ENCODE data around the gene GRN. TPM values are rescaled to one million over a fixed set of nuclear protein-coding genes. Genes with fewer than 3 reads are reported as not detected.

Gene GRN
- polyA plus RNA-seq, 2 of the 4 experiments (the other 2 are of a cell fraction) = 111 to 197 TPM

DNA sequence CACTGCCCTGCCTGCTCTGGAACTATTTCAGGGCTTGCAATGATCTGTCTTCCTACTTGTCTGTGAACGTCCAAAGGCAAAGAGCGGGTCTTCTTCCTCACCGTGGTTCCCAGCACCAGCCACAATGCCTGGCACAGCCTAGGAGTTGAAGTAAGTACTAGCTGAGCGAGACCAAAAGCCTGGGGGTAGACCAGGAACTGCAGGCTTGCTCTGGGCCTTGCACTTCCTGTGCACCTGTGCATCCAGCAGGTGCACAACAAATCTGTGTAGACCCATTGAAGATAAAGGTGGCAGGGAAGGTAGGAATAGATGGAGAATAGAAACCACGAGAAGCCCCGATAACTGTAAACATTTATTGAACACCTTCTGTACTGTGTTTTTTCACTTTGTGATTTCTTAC, 13.9 kb downstream of the GRN start:
- no peak for FAIRE-seq
- H3K27ac ChIP-seq = no peak overlapping the region
- H3K4me1 ChIP-seq = peaks cover 20% of the 10 kb centered on the region
- no peak for TF ChIP-seq TP53 (CRISPR knock-in tag; IDR thresholded peaks at IDR 0.05)
- no peak for TF ChIP-seq ATOH8 (CRISPR knock-in tag; IDR thresholded peaks at IDR 0.05; ENCODE audit: low read depth)
- no peak for TF ChIP-seq E2F6 (IDR thresholded peaks at IDR 0.05; ENCODE audit: borderline replicate concordance, low read depth)
- TF ChIP-seq MAFK (IDR thresholded peaks at IDR 0.05; ENCODE audit: partially characterized antibody) = no peak
- TF ChIP-seq EHF (CRISPR knock-in tag; IDR thresholded peaks at IDR 0.05) = no peak
- DNase-seq (ENCODE audit: low read depth in 1 of 2, low spot score in 1 of 2) = no peak
- no peak overlapping the region for H3K4me3 ChIP-seq
- ATAC-seq = no peak
- WGBS (ENCODE audit: missing lambda C conversion rate) = 81% methylated on average over 6 of the region's 6 CpGs
- POLR2A ChIA-PET = interaction anchor here (0.9 kb wide), 1 partner anchor 139 kb away, joined by 3 read pairs; the partner anchor contains the start of gene UBTF
- no peaks in the 10 kb centered on the region for H3K9me3 ChIP-seq
- no peak overlapping the region for H3K4me2 ChIP-seq
- CTCF ChIA-PET = interaction anchor here (2.2 to 11.1 kb wide), 8 partner anchors 7 to 174 kb away, joined by 11 to 179 read pairs (median 19); partner anchors contain the start of gene GRN

DNA sequence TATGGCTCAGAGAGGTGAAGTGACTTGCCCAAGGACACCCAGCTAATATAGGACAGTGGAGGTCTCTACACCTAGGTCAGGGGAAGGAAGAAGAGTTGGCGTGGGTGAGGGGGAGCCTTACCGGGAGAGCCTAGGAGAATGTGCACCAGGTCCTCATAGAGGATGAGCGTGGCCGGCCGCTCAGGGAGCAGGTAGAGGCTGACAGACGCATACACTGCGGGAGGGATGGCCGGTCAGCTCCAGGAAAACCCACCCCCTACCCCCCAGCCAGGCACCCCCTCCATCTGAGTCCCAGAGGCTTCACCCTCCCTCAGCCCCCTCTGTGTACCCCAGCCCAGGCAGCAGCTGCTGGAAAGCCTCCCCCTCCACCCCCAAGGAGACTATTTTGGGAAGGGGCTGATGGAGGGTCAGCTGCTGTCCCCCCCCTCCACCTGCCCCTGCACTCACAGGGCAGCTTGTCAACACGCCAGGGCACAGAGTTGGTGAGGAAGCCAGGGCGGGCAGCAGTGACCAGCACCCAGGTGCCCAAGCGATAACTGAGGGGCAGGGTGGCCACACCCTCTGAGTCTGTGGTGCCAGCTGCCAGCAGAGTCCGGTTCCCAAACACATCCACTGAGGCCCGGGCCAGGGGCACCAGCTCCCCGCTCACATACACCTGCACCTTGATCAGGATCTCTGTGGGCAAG, 14.5 kb downstream of the GRN start:
- TF ChIP-seq KDM5A (IDR thresholded peaks at IDR 0.05) (no peak), EP300 (IDR thresholded peaks at IDR 0.05) (no peak), ZNF302 (CRISPR knock-in tag; IDR thresholded peaks at IDR 0.05) (no peak), CBX8 (IDR thresholded peaks at IDR 0.05) (no peak), MAZ (IDR thresholded peaks at IDR 0.05; ENCODE audit: borderline replicate concordance, low read depth, low read length) (no peak), CHD4 (IDR thresholded peaks at IDR 0.05; ENCODE audit: borderline replicate concordance) (no peak), HEYL (CRISPR knock-in tag; IDR thresholded peaks at IDR 0.05) (no peak), POLR2A (IDR thresholded peaks at IDR 0.05; ENCODE audit: low read length) (no peak), REST (IDR thresholded peaks at IDR 0.05) (no peak), SMC3 (IDR thresholded peaks at IDR 0.05) (no peak), TP53 (CRISPR knock-in tag; IDR thresholded peaks at IDR 0.05) (no peak)
- TF ChIP-seq, protein P1, sequence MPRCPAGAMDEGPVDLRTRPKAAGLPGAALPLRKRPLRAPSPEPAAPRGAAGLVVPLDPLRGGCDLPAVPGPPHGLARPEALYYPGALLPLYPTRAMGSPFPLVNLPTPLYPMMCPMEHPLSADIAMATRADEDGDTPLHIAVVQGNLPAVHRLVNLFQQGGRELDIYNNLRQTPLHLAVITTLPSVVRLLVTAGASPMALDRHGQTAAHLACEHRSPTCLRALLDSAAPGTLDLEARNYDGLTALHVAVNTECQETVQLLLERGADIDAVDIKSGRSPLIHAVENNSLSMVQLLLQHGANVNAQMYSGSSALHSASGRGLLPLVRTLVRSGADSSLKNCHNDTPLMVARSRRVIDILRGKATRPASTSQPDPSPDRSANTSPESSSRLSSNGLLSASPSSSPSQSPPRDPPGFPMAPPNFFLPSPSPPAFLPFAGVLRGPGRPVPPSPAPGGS (IDR thresholded peaks at IDR 0.05) = no peak
- Histone ChIP-seq H3K4me2 (no peak overlapping the region), H3K4me1 (peaks cover 20% of the 10 kb centered on the region), H3K9me3 (no peaks in the 10 kb centered on the region), H3K27ac (no peak overlapping the region), H3K4me3 (no peak overlapping the region)
- DNase-seq (ENCODE audit: low read depth in 1 of 2, low spot score in 1 of 2) (no peak), ATAC-seq (no peak), FAIRE-seq (no peak)
- ChIA-PET CTCF (interaction anchor here (0.8 to 11.1 kb wide), 11 partner anchors 8 to 173 kb away, joined by 3 to 179 read pairs (median 17); partner anchors contain the start of gene GRN), POLR2A (interaction anchor here (0.5 to 0.9 kb wide), 3 partner anchors 140 to 293 kb away, joined by 3 read pairs; partner anchors contain the start of genes LSM12 and UBTF)
- WGBS (ENCODE audit: missing lambda C conversion rate) = 87% methylated on average over 13 of the region's 14 CpGs

Measured in A549 (cell line).